T-helper 1 cell treated with Interleukin-12 subunit alpha and Interleukin-12 subunit beta and Interleukin-4 antibody, amounts not matched to agents 30 ng/mL and 1 ng/mL, for 36 hours (primary cell): ENCODE results near the gene PDE2A. TPM values are rescaled to one million over a fixed set of nuclear protein-coding genes. Genes with fewer than 3 reads are reported as not detected.

Source experiments
- intact Hi-C: fragments of 100-400 bp; cut with micrococcal nuclease; formaldehyde crosslinking; loops from one replicate; pipeline ENCODE4 v1.15.1; 2024
- total RNA-seq: library from RNA; stranded (reverse); gene quantifications from 2 replicates; pipeline ENCODE4 v1.2.3, GENCODE V29; 2022

Gene PDE2A
- total RNA-seq, result 0.81 and 0.90 TPM in 2 replicates

- intact Hi-C loops, result no loop called here
These were observed at the start of gene PDE2A for GRCh38 chr11:72673943-72674828. Gene PDE2A, minus strand, starts transcription at chr11:72674422. Its CDS starts 215 bp downstream, at chr11:72674207.

GRCh38 chr11:72723508-72723907 is 49.3 kb upstream of the PDE2A start:
- intact Hi-C loops, result loop anchor here (2.0 to 10.0 kb wide), 3 partner anchors 37 to 1151 kb away; partner anchors contain the start of genes COA4, PAAF1 and RELT

GRCh38 chr11:72722050-72722748 is 48.0 kb upstream of the PDE2A start:
- intact Hi-C loops, result loop anchor here (1.0 to 10.0 kb wide), 6 partner anchors 14 to 1153 kb away; partner anchors contain the start of genes COA4, PAAF1 and RELT

GRCh38 chr11:72721689-72722049 is 47.4 kb upstream of the PDE2A start:
- intact Hi-C loops, result loop anchor here (1.0 to 10.0 kb wide), 6 partner anchors 15 to 1153 kb away; partner anchors contain the start of genes COA4, PAAF1 and RELT

GRCh38 chr11:72721276-72721675 is 47.1 kb upstream of the PDE2A start:
- intact Hi-C loops, result loop anchor here (5.0 to 10.0 kb wide), 2 partner anchors 656 to 1154 kb away; partner anchors contain the start of genes COA4, PAAF1 and RELT

GRCh38 chr11:72720784-72721183 is 46.6 kb upstream of the PDE2A start:
- intact Hi-C loops, result loop anchor here (5.0 to 10.0 kb wide), 2 partner anchors 657 to 1154 kb away; partner anchors contain the start of genes COA4, PAAF1 and RELT

- intact Hi-C loops, result loop anchor here (5.0 to 10.0 kb wide), 2 partner anchors 657 to 1155 kb away; partner anchors contain the start of genes COA4, PAAF1 and RELT
These were observed 45.8 kb upstream of the PDE2A start for GRCh38 chr11:72720047-72720446.

- intact Hi-C loops, result no loop called here
These were observed 45.3 kb upstream of the PDE2A start for GRCh38 chr11:72719551-72719950.

GRCh38 chr11:72719144-72719543 is 44.9 kb upstream of the PDE2A start:
- intact Hi-C loops, result no loop called here

GRCh38 chr11:72718101-72718501 is 43.9 kb upstream of the PDE2A start:
- intact Hi-C loops, result no loop called here

GRCh38 chr11:72716788-72717435 is 42.7 kb upstream of the PDE2A start:
- intact Hi-C loops, result no loop called here

- intact Hi-C loops, result no loop called here
These were observed 42.1 kb upstream of the PDE2A start for GRCh38 chr11:72716290-72716689.

- intact Hi-C loops, result no loop called here
These were observed 38.6 kb upstream of the PDE2A start for GRCh38 chr11:72712841-72713240.

GRCh38 chr11:72712168-72712751 is 38.0 kb upstream of the PDE2A start:
- intact Hi-C loops, result no loop called here

- intact Hi-C loops, result no loop called here
These were observed 36.9 kb upstream of the PDE2A start for GRCh38 chr11:72711141-72711540.

GRCh38 chr11:72710278-72710677 is 36.1 kb upstream of the PDE2A start:
- intact Hi-C loops, result no loop called here

- intact Hi-C loops, result no loop called here
These were observed 35.4 kb upstream of the PDE2A start for GRCh38 chr11:72709478-72710238.

- intact Hi-C loops, result no loop called here
These were observed 32.8 kb upstream of the PDE2A start for GRCh38 chr11:72707032-72707431.

- intact Hi-C loops, result no loop called here
These were observed 32.4 kb upstream of the PDE2A start for GRCh38 chr11:72706579-72706978.
